Mesothelial cell of epicardium (in vitro differentiated cells): ENCODE measurements around the gene SYT14. TPM values are rescaled to one million over a fixed set of nuclear protein-coding genes. Genes with fewer than 3 reads are reported as not detected.
A peak's percentile ranks its signal among the peaks of the same experiment; 100 is the strongest.
"Not testable (repeated sequence)": the region's sequence is repeated elsewhere in the genome, so short reads cannot be mapped to it uniquely, and the experiment has no call there.

ENCODE experiments used
- DNase-seq, 2 experiments: peaks; one replicate each; pipeline ENCODE4 v3.0.0; 2021; ENCODE audit warnings: low spot score in 2 of 2; ENCODE audit not compliant: unreplicated experiment in 2 of 2
- H3K27ac Mint-ChIP-seq: 2 replicates; pipeline ENCODE4 v1.8.0; 2021; ENCODE audit warnings: mixed read lengths
- H3K27me3 Mint-ChIP-seq: 2 replicates; pipeline ENCODE4 v1.8.0; 2021; ENCODE audit warnings: low read depth, mixed read lengths
- H3K36me3 Mint-ChIP-seq: 2 replicates; pipeline ENCODE4 v1.8.0; 2021; ENCODE audit warnings: mixed read lengths
- H3K4me1 Mint-ChIP-seq: 2 replicates; pipeline ENCODE4 v1.8.0; 2021; ENCODE audit warnings: mixed read lengths
- H3K4me3 Mint-ChIP-seq: 2 replicates; pipeline ENCODE4 v1.8.0; 2021; ENCODE audit warnings: mild to moderate bottlenecking, moderate library complexity, mixed read lengths
- H3K9me3 Mint-ChIP-seq: 2 replicates; pipeline ENCODE4 v1.8.0; 2021; ENCODE audit warnings: mixed read lengths
- CTCF ChIP-seq: fragments of 200-600 bp; sonication (generic); IDR thresholded peaks from one replicate; pipeline ENCODE4 v1.5.0; 2021; ENCODE audit warnings: antibody characterized with exemption; ENCODE audit not compliant: unreplicated experiment
- total RNA-seq: library from RNA; stranded (reverse); gene quantifications from 3 replicates; pipeline ENCODE4 v1.2.1, GENCODE V29; 2021

The SYT14 gene
- 1.1 to 1.8 TPM (median 1.7 TPM) in 3 replicates for total RNA-seq

GRCh38 chr1:209937996-209938959 is at the start of gene SYT14:
TSS of gene SYT14 (plus strand) at chr1:209938217. CDS start at chr1:209938265, 48 bp downstream.
- H3K4me3 Mint-ChIP-seq, result peak within 1 kb of the TSS; percentile 68
- no peaks in the 10 kb centered on the region for H3K36me3 Mint-ChIP-seq
- DNase-seq, result peak; percentile 23 to 52
- TF ChIP-seq CTCF, result no peak
- H3K4me1 Mint-ChIP-seq, result peaks cover 8% of the 10 kb centered on the region
- peaks cover 79% of the 10 kb centered on the region for H3K27me3 Mint-ChIP-seq
- H3K9me3 Mint-ChIP-seq, result no peaks in the 10 kb centered on the region
- H3K27ac Mint-ChIP-seq, result no peak within 1 kb of the TSS

- Mint-ChIP-seq H3K4me1 (peaks cover 13% of the 10 kb centered on the region), H3K27me3 (peaks cover 13% of the 10 kb centered on the region)
- H3K4me3 Mint-ChIP-seq, DNase-seq, H3K9me3 Mint-ChIP-seq, H3K27ac Mint-ChIP-seq, H3K36me3 Mint-ChIP-seq: not testable (repeated sequence)
Observed at GRCh38 chr1:209888291-209889076, 49.5 kb upstream of the SYT14 start.

- peaks cover 7% of the 10 kb centered on the region for H3K4me1 Mint-ChIP-seq
- H3K9me3 Mint-ChIP-seq, result no peaks in the 10 kb centered on the region
- TF ChIP-seq CTCF, result no peak
- H3K27ac Mint-ChIP-seq, result no peak overlapping the region
- H3K27me3 Mint-ChIP-seq, result peaks cover 13% of the 10 kb centered on the region
- H3K36me3 Mint-ChIP-seq, result no peaks in the 10 kb centered on the region
- no peak for DNase-seq
- no peak overlapping the region for H3K4me3 Mint-ChIP-seq
Observed at GRCh38 chr1:209889077-209889418, 49.0 kb upstream of the SYT14 start.

GRCh38 chr1:209890641-209891330 is 47.2 kb upstream of the SYT14 start:
- Mint-ChIP-seq H3K36me3 (no peaks in the 10 kb centered on the region), H3K27ac (no peak overlapping the region), H3K4me3 (no peak overlapping the region), H3K4me1 (no peaks in the 10 kb centered on the region), H3K9me3 (no peaks in the 10 kb centered on the region), H3K27me3 (peaks cover 13% of the 10 kb centered on the region)
- DNase-seq, result no peak
- no peak for TF ChIP-seq CTCF

- Mint-ChIP-seq H3K27ac (no peak overlapping the region), H3K9me3 (no peaks in the 10 kb centered on the region), H3K36me3 (no peaks in the 10 kb centered on the region), H3K4me1 (no peaks in the 10 kb centered on the region), H3K4me3 (no peak overlapping the region), H3K27me3 (peaks cover 4% of the 10 kb centered on the region)
- DNase-seq, result no peak
- no peak for TF ChIP-seq CTCF
Observed at GRCh38 chr1:209893751-209894150, 44.3 kb upstream of the SYT14 start.
